SK-N-SH (cell line): Measurements from ENCODE around the gene FAM241A.

Source experiments
- FOXJ3 ChIP-seq: sonication (generic); formaldehyde crosslinking; IDR thresholded peaks from 2 replicates; pipeline ENCODE4 v1.5.1; 2020; ENCODE audit warnings: mild to moderate bottlenecking, missing genetic modification reagents
- FOXM1 ChIP-seq: IDR thresholded peaks from 2 replicates; pipeline ENCODE4 v1.4.0; 2012; ENCODE audit warnings: low read depth, mild to moderate bottlenecking
- TAF1 ChIP-seq: IDR thresholded peaks from 2 replicates; pipeline ENCODE4 v1.6.1; 2012; ENCODE audit warnings: low read depth, mild to moderate bottlenecking, low read length, moderate library complexity, borderline replicate concordance
- TF ChIP-seq, protein P1 (sequence below): fragments of 200-600 bp; sonication (generic); IDR thresholded peaks from 2 replicates; pipeline ENCODE4 v1.6.1; 2017; ENCODE audit warnings: antibody characterized with exemption, mild to moderate bottlenecking, moderate library complexity

DNA sequence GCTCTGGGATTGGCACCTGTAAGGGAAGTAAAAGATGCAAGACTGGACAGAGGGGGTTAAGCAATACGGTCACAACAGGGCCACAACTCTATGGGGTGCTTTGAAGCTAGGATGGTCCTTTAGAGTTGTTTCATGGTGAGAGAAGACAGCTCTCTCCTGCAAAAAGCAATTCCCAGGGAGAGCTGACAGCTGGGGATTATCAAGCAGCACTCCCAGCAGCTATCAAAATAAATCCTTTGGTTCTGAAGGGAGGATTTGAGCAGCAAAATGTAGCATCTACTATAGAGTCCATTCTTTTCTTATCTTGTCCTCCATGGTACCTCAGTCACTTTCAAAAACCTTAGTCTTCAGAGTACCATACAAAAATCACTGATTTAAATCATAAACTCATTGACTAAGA lies 51.2 kb downstream of the FAM241A start:
- no peak for TF ChIP-seq FOXJ3
- TF ChIP-seq, protein P1, sequence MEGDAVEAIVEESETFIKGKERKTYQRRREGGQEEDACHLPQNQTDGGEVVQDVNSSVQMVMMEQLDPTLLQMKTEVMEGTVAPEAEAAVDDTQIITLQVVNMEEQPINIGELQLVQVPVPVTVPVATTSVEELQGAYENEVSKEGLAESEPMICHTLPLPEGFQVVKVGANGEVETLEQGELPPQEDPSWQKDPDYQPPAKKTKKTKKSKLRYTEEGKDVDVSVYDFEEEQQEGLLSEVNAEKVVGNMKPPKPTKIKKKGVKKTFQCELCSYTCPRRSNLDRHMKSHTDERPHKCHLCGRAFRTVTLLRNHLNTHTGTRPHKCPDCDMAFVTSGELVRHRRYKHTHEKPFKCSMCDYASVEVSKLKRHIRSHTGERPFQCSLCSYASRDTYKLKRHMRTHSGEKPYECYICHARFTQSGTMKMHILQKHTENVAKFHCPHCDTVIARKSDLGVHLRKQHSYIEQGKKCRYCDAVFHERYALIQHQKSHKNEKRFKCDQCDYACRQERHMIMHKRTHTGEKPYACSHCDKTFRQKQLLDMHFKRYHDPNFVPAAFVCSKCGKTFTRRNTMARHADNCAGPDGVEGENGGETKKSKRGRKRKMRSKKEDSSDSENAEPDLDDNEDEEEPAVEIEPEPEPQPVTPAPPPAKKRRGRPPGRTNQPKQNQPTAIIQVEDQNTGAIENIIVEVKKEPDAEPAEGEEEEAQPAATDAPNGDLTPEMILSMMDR, result no peak
- no peak for TF ChIP-seq FOXM1
- TF ChIP-seq TAF1, result no peak
